HG03108 (cell line): Measurements from ENCODE around the gene MSH3.
A peak's percentile ranks its signal among the peaks of the same experiment; 100 is the strongest.

ENCODE experiments used
- ATAC-seq: cut with Tn5 transposase; IDR thresholded peaks from one replicate; pipeline ENCODE4 v1.9.1; 2021; ENCODE audit warnings: moderate library complexity; ENCODE audit not compliant: unreplicated experiment

MSH3 gene

DNA sequence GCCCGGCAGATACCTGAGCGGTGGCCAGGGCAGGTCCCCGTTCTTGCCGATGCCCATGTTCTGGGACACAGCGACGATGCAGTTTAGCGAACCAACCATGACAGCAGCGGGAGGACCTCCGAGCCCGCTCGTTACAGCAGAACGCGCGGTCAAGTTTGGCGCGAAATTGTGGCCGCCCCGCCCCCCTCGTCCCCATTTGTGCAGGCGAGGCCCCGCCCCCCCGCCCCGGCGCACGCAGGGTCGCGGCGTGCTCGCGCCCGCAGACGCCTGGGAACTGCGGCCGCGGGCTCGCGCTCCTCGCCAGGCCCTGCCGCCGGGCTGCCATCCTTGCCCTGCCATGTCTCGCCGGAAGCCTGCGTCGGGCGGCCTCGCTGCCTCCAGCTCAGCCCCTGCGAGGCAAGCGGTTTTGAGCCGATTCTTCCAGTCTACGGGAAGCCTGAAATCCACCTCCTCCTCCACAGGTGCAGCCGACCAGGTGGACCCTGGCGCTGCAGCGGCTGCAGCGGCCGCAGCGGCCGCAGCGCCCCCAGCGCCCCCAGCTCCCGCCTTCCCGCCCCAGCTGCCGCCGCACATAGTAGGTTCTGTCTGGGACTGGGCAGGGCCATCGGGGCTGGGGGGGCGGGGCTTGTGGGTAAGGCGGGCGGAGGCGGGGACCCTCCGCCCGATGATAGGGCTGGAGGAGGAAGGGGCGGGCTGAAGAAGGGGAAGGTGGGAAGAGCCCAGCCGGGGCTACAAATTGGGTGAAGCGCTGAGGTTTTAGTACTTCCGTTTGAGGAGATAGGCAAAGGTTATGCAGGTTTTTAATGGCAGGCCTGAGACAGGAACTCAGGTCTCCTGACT lies at the start of gene MSH3, which contains the start of gene DHFR:
Gene MSH3, plus strand, starts transcription at position 262 of the 840 bp plus-strand sequence. Its CDS starts 76 bp downstream, at position 338.
Gene DHFR, minus strand, starts transcription at position 593 of the 840 bp plus-strand sequence. Its CDS starts 494 bp downstream, at position 99.
- ATAC-seq = peak; percentile 38

DNA sequence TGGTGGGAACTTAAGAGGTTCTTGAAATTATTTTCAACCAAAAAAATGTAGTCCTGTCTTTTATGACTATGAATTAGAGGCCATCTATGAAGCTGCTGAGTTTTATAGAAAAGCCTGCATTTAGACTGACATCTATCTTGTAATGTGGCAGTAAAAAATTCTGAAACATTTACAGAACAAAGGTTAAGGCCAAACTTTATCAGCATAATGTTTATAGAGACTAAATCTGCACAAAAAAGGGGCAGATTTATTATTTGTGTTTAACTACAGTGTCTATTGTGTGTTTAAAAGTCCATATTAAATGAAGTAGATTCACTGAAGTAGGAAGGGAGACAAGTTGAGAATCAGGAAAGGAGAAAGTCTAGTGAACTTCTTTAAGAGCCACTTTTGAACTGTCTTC lies 47.1 kb upstream of the MSH3 start:
- ATAC-seq = no peak

DNA sequence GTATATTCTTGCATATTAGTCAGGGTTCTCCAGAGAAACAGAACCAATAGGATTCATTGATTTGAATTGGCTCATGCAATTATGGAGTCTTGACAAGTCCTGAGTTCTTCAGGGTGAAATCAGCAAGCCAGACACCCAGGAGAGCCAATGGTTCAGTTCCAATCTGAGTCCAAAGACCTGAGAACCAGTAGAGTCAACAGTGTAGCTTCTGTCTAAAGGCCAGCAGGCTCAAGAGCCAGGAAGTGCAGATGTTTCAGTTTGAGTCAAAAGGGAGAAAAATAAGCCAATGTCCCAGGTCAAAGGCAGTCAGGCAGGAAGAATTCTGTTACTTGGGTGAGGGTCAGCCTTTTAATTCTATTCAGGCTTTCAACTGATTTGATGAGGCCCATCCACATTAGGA lies 46.6 kb upstream of the MSH3 start:
- no peak for ATAC-seq

DNA sequence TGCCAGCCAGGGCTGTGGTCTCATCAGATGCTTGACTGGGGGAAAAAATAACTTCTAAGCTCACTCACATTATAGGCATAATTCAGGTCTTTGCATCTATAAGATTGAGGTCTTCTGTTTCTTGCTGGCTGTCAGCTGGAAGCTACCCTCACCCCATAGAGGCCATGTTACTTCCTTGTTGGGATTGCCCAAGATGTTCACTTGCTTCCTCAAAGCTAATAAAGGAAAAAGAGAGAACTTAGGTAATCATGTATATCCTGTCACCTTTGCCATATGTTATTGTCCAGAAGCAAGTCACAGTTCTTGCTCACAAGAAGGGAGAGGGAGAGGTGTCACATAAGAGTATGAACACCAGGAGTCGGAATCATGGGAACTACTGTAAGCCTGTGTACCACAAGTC lies 45.7 kb upstream of the MSH3 start:
- ATAC-seq = no peak

DNA sequence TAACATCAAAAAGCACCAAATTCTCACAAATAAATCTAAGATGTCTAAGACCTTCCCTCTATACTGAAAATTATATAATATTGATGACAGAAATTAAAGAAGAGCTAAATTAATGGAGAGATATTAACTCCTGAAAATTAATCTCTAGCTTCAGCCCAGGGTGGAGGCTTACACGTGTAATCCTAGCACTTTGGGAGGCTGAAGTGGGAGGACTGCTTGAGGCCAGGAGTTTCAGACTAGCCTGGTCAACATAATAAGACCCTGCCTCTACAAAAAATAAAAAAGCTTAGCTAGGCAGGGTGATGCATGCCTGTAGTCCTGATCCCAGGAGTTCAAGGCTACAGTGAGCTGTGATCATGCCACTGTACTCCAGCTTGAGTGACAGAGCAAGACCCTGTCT lies 44.8 kb upstream of the MSH3 start:
- no peak for ATAC-seq

DNA sequence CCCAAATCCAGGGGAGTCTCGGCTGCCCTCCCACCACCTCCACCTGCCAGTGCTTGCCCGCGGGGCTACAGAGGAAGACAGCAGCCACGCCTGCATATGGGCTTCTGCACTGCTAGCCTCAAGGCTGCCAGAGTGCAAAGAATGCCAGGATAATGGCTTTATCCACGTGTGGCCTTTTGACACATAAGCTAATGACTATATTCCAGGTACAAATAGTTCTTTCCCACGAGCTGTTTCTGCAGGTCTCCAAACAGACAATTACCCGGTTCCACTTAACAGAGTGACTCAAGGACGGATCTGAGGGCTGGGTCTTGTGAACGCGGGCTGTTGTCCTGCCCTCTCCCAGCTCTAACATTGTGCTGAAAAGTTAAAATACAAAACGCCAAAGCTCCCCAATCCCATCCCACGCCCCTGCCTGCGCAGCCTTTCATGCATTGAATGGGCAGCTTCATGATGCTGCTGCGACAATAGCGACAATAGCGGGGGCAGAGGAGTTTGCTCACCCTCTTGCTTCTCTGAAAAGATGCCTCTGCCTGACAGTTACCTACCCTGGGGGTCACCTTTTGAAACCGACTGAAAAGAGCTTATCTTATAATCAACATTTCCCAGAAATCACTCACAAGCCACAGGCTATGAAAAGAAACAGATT lies 39.1 kb upstream of the MSH3 start:
- no peak for ATAC-seq

DNA sequence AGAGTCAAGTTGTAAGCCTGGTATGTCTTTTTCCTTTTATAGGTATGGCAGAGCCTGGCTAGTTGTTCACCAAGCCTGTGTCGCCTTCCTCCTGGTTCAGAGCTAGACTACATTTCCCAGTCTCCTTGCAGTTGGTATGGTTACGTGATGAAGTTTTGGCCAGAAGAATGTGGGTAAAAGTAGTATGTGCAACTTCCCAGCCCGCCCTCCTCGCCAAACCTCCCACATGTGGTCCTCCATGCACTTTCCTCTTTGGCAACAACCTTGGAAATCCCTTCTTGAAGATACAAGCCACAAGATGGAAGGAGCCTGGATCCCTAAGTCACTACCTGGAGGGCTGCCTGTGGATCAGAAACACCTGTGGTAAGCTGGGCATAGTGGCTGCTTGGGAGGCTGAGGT lies 36.0 kb upstream of the MSH3 start:
- no peak for ATAC-seq

DNA sequence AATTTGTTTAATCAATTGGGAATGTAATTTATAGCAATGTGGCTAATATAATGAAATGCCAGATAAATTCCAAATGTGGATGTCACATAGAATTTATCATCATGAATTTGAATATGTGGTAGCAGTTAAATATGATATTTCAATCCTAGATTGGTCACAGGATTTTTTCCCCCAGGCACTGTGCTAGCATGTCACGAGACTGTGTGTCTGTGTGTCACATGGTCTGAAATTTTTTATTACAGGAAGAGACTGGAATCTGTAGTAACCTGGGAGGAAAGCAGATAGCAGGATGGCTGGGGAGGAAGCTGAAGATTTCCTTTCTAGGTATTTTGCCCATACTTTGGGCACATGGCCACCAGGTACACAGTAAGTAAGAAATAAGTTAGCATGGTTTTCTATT lies 35.4 kb upstream of the MSH3 start:
- ATAC-seq = no peak

DNA sequence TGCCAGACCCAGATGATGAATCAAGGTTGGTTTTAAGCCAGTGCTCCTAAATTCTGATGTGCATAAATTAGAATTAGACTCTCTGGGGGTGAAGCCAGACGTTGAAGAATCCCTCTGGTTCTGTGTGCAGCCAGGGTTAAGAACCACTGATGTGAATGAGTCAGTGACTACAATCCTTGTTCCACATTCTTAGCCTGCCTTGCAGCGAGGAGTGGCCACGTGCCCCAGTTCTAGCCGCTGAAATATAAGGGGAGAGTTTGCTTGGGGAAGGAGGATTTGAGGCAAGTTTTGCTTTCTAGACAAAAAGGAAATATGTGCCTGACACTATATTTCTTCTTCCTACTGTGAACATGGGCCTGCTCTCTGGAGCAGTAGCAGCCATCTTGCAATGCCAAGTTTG lies 34.2 kb upstream of the MSH3 start:
- no peak for ATAC-seq

DNA sequence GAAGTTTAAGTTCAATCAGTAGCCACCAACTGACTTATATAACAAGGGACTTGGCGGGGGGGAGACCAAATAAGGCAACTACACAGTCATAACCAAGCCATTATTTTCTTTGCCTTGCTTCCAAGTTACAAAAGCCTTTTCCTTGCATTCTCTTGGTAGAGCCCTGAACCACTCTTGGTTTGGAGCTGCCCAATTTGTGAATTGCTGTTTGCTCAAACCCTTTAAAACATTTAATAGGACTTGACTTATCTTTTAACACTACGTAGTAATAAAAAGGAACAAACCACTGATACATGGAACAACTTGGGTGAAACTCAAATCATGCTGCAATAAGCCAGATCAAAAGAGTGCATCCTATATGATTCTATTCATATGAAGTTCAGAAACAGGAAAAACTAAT lies 31.7 kb upstream of the MSH3 start:
- ATAC-seq = no peak

DNA sequence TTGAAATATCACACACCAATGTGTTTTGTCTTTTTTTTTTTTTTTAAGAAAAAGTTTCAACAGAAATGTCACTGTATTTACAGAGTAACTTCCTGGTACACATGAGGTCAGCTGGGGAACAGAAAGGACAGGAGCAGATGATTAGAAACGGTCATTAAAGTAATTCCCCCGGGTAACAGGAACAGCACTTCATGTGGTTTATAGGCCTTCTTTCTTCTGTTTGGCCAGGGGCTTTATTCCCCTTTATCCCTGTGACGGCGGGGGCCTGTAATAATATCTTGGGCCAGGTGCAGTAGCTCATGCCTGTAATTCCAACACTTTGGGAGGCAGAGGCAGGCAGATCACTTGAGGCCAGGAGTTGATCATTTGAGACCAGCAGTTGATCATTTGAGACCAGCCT lies 30.5 kb upstream of the MSH3 start:
- no peak for ATAC-seq

DNA sequence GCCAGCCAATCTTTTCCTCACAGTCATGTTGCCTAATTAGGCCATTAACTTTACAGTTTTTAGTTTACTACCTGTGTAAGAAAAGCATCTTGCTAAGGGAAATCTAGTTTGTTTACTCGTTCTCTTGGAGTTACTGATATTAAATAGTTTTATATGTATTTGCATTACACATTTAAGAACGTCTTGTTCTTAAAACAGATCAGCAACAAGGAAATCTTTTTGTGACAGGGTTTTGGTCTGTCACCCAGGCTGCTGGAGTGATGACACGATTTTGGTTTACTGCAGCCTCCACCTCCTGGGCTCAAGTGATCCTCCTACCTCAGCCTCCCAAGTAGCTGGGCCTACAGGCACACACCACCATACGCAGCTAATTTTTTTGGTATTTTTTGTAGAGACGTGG lies 29.2 kb upstream of the MSH3 start:
- no peak for ATAC-seq

DNA sequence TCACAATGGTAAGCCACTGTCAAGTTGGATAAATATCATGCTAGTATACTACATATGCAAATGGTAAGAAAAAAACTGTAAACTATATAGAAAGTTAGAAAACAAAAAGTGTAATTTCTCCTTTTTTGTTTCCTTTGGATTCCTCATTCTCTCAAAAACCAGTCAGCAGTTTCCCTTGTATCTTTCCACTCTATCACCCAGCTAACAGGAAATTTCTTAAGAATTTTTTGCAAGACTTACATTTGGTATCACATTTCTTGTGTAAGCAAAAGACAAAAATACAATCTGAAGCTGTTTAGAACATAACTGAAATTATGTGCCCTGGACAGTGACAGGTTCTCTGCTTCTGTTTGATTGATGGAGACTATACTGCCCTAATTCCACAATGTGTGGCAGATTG lies 25.2 kb upstream of the MSH3 start:
- ATAC-seq = no peak

DNA sequence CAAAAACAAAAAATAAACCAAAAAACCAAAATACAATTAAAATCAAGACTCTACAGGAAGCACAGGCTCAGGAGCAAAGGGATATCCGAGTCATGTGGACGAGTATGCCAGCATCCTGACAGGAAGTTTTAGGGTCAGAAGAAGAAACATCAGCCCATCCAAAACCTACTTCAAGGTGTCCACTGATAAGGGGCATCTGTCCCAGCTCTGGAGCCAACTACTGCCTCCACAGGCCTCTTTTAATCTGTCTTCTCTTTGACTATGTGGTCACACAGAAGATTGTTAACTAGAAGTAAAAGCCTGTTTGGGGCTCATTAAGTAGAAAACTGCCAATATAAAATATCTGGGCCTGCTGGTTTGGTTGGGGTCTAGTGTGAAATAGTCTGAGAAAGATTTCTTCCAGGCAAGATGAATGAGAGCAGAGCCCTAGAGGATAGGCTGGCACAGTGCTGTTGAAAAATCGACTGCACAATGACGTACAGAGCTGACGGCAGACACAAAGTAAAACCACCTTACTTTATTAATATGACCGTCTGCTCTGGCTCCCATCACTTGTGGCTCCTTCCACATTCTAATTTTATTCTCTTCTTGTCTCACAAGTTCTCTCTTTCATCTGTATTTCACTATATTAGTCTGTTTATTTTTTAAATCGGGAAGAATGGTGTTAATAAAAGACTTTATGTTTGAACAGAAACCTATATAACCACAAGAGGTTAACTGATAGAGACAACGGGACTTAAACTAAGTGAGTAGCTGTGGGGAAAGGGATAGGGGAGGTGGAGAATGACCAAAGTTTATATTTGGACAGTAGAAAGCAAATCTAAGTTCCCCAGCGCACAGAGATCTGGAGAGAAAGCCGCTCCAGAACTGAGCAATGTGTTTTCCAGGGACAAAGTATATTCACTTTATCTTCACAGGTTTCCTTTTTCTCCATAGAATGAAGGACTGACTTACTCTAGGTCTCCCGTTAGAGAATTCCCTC lies 22.9 kb upstream of the MSH3 start:
- no peak for ATAC-seq

DNA sequence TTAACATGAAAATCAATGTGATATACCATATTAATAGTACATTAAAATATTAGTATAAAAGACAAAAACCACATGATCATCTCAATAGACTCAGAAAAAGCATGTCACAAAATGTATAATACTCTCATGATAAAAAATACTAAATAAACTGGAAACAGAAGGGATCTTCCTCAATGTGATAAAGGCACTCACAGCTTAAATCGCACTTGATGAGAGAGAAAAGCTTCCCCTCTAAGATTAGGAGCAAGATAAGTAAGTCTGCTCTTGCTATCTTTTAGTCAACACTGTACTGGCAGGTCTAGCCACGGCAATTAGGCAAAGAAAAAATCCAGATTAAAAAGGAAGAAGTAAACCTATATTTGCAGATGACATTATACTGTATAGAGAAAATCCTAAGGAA lies 21.8 kb upstream of the MSH3 start:
- no peak for ATAC-seq

DNA sequence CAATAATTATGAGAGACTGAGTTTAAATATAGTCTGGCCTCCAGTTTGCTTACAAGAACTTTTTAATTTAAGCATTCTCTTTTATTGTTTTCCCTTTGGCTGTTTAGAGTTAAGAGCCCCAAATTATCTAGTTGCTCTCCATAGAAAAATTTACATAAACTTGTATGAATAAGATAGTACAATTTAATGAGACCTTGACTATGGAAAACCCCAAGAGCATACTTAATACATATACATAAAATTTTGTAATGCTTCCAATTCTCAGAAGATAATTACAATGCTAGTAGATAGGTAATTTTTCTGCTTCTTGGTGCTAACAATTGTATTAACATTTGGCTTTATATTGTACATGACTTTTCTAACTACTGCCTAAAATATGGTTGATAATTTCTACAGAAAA lies 20.3 kb upstream of the MSH3 start:
- no peak for ATAC-seq

DNA sequence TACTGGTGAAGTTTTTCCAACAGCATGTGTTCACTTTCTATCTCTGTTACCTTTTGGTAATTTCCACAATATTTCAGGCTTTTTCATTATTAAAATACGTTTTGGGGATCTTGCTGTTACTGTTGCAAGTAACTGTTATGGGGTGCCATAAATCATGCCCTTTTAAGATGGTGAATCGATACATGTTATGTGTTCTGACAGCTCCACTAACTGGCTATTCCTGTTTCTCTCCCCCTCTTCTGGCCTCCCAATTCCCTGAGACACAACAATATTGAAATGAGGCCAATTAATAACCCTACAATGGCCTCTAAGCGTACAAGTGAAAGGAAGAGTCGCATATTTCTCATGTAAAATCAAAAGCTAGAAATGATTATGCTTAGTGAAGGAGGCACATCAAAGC lies 13.1 kb upstream of the MSH3 start:
- no peak for ATAC-seq

DNA sequence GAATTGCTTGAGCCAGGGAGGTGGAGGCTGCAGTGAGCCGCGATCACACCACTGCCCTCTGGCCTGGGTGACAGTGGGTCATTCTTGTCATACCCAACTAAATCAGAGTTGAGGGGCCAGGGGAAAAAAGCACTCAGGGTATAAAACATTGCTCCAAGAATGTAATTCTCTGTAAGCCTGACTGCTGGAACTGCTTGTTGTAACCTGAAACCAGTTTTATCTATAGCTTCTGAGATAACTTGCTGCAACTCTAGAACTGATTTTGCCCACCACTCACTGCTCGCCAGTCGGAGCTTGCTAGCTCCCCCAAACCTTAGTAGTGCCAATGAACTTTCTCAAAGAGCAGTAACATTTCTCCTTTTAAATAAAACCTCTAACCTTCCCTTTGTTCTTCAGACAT lies 9.6 kb upstream of the MSH3 start:
- ATAC-seq = no peak

DNA sequence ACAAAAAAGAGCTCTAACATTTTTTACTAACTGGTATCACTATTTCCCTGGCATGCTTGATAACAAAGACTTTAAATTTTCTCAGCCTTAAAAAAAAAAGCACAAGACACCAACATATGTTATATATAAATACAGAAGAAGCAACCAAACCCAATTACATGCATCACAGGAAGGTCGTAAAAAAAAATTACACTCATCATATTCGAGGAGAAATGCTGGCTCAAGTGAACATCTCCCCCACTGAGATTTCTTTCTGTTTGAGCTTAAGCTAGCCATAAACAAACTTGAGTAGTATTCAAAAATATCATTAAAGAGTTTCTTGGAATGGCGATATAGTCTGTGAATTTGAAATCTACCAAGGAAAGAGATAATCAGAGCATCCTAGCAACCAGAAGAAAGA lies 7.5 kb upstream of the MSH3 start:
- ATAC-seq = no peak

DNA sequence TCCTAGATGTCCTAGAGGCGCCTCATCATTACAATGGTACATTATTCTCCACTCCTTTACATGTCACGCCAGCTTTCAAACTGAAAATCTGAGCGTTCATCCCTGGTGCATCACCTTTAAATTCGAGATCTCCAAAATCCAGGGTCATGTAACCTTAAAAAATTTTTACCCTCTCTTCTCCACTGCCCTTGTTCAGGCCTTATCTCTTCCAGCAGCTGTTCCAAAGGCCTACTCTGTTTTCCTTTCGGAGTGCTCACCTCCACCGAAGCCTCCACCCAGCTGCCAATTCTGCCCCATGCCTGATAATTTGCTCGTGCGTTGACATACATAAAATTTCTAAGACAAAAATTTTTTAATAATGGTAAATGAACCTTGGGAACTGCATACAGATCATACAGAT lies 950 bp upstream of the MSH3 start:
- no peak for ATAC-seq

DNA sequence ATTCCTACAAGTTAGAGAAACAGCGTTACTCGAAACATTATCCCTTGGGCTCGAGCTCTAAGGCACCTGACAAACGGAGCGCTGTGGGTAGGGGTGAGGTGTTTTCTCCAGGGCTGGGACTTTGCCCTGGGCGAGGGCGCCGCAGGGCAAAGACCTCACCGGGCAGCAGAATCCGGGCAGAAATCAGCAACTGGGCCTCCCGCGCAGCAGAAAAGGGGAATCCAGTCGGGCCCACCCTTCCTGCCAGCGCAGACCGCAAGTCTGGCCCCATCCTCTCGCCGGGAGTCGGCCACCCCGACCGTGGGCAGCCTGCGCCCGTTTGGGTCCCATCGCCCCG lies 430 bp upstream of the MSH3 start:
- ATAC-seq = no peak
